Prostate gland (tissue), 2 donors: ENCODE measurements around the gene ARHGAP6. TPM values are rescaled to one million over a fixed set of nuclear protein-coding genes. Genes with fewer than 3 reads are reported as not detected.

Experiments used
- DNase-seq: peaks from one replicate; pipeline ENCODE4 v3.0.0-alpha.2; 2019; ENCODE audit warnings: low spot score
- H3K27ac ChIP-seq, 2 donors: fragments of 200-600 bp; sonication (generic); 2 replicates each; pipeline ENCODE4 v1.5.1; 2017 to 2019
- H3K27me3 ChIP-seq: fragments of 200-600 bp; sonication (generic); replicated peaks from 2 replicates; pipeline ENCODE4 v1.5.1; 2019; ENCODE audit not compliant: insufficient read depth
- H3K36me3 ChIP-seq, 2 donors: fragments of 200-600 bp; sonication (generic); 1 replicate in 1 of 2; 2 replicates in 1 of 2; pipeline versions ENCODE4 v1.5.1 to v1.8.1; 2017 to 2019
- H3K4me1 ChIP-seq: fragments of 200-600 bp; sonication (generic); replicated peaks from 2 replicates; pipeline ENCODE4 v1.5.1; 2019
- H3K4me3 ChIP-seq, 2 donors: fragments of 200-600 bp; sonication (generic); 2 replicates each; pipeline ENCODE4 v1.5.1; 2017 to 2019
- H3K9me3 ChIP-seq: fragments of 200-600 bp; sonication (generic); 2 replicates; pipeline ENCODE4 v1.5.1; 2017
- POLR2A ChIP-seq: fragments of 450-650 bp; IDR thresholded peaks from one replicate; pipeline ENCODE4 v1.6.1; 2016; ENCODE audit warnings: antibody characterized with exemption, mild to moderate bottlenecking
- POLR2AphosphoS5 ChIP-seq: sonication (generic); formaldehyde crosslinking; IDR thresholded peaks from one replicate; pipeline ENCODE4 v1.6.1; 2017; ENCODE audit warnings: antibody characterized with exemption
- WGBS: methylation state at CpG from one replicate; pipeline ENCODE4 v1.1.5; 2018; 5-methylcytosine and 5-hydroxymethylcytosine counted together
- intact Hi-C: fragments of 100-400 bp; cut with DNase I; formaldehyde crosslinking; loops from one replicate; pipeline ENCODE4 v1.14.2; 2022
- total RNA-seq, 2 donors: library from RNA; depleted of rRNA; stranded (reverse); fragments of >200 nt; gene quantifications; one replicate each; pipeline ENCODE4 v1.1.0, GENCODE V29; 2016
- TF ChIP-seq, protein P1 (sequence below), 4 experiments: fragments of 200-600 bp in 2 of 4; fragments of 450-650 bp in 2 of 4; sonication (generic) in 2 of 4; IDR thresholded peaks; 1 replicate in 3 of 4; 2 replicates in 1 of 4; pipeline ENCODE4 v1.5.1; 2016 to 2019; ENCODE audit warnings: antibody characterized with exemption in 4 of 4, mild to moderate bottlenecking in 2 of 4, moderate library complexity in 2 of 4

Gene ARHGAP6
- total RNA-seq, 2 donors from 2014 or later = 72.6 to 73.7 TPM

DNA sequence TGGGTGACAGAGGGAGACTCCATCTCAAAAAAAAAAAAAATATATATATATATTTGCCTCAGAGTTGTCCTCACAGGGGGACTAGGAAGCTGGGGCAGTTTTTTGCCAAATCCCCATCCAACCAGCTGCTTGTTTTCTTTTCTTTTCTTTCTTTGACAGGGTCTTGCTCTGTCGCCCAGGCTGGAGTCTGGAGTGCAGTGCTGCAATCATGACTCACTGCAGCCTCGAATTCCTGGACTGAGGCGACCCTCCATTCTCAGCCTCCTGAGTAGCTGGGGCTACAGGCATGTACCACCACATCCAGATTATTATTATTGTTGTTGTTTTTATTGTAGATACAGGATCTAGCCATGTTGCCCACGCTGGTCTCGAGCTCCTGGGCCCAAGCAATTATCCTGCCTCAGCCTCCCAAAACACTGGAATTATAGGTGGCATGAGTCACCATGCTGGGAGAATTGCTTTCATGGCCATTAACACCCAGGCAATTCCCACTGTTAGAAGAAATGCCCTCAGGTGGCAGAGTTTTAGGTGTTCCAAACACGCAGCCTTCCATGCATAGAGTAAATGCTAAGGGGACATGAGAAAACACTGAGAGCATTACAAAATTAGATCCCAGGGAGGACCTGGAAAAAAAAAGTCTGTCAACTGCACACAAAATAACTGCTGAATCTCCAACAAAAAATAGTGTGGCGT, 98.0 kb downstream of the ARHGAP6 start:
- no peak overlapping the region for H3K27ac ChIP-seq
- no peaks in the 10 kb centered on the region for H3K27me3 ChIP-seq
- DNase-seq = no peak
- H3K36me3 ChIP-seq = no peaks in the 10 kb centered on the region
- H3K9me3 ChIP-seq = no peaks in the 10 kb centered on the region
- H3K4me1 ChIP-seq = no peaks in the 10 kb centered on the region
- no peak overlapping the region for H3K4me3 ChIP-seq
- TF ChIP-seq POLR2A = no peak
- TF ChIP-seq, protein P1, sequence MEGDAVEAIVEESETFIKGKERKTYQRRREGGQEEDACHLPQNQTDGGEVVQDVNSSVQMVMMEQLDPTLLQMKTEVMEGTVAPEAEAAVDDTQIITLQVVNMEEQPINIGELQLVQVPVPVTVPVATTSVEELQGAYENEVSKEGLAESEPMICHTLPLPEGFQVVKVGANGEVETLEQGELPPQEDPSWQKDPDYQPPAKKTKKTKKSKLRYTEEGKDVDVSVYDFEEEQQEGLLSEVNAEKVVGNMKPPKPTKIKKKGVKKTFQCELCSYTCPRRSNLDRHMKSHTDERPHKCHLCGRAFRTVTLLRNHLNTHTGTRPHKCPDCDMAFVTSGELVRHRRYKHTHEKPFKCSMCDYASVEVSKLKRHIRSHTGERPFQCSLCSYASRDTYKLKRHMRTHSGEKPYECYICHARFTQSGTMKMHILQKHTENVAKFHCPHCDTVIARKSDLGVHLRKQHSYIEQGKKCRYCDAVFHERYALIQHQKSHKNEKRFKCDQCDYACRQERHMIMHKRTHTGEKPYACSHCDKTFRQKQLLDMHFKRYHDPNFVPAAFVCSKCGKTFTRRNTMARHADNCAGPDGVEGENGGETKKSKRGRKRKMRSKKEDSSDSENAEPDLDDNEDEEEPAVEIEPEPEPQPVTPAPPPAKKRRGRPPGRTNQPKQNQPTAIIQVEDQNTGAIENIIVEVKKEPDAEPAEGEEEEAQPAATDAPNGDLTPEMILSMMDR (IDR thresholded peaks at IDR 0.05) = no peak
- no peak for TF ChIP-seq POLR2AphosphoS5
- intact Hi-C loops = no loop called here
- 89% methylated on average over 7 of the region's 7 CpGs for WGBS

DNA sequence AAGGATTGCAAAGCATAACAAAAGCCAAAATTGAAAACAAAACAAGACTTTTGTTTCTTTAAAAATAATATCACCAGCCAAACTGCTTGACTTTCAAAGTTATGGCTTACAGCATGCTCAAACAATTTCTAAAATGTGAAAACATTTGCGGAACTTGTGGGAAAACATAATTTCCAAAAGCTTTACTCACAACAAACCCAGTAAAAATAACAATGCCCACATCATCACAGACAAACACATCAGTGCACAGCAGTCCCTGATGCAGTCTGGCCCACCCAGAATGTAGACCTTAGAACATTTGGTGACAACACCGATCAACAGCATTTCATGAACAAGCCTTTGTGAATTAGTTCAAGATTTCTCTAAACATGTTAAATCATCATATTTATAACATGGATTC, 98.9 kb downstream of the ARHGAP6 start:
- Histone ChIP-seq H3K27me3 (no peaks in the 10 kb centered on the region), H3K4me3 (no peak overlapping the region), H3K36me3 (no peaks in the 10 kb centered on the region), H3K27ac (no peak overlapping the region), H3K4me1 (no peaks in the 10 kb centered on the region), H3K9me3 (no peaks in the 10 kb centered on the region)
- 85% methylated on average over 2 of the region's 2 CpGs for WGBS
- intact Hi-C loops = no loop called here
- TF ChIP-seq POLR2AphosphoS5 (no peak), POLR2A (no peak)
- TF ChIP-seq, protein P1 (IDR thresholded peaks at IDR 0.05) = no peak
- DNase-seq = no peak

DNA sequence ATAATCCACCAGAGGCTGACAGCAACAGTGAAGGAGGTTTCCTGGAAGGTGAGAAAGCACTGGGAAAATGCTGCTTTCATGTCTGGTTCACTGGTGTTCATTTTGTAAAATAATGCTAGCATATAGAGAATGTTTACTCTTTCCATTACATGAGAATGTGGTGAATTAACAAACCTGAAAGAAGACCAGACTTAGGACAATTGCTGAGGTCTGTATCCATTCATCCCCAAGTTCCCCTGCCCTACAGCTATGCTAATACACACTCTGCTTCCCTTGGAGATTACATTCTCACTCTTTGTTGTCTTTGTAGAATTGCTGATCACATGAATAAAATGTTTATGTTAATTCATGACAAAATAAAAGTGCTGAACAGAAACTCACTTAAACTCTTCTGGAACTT, 99.5 kb downstream of the ARHGAP6 start:
- H3K27me3 ChIP-seq = no peaks in the 10 kb centered on the region
- H3K9me3 ChIP-seq = no peaks in the 10 kb centered on the region
- H3K4me3 ChIP-seq = no peak overlapping the region
- H3K4me1 ChIP-seq = no peaks in the 10 kb centered on the region
- H3K36me3 ChIP-seq = no peaks in the 10 kb centered on the region
- TF ChIP-seq, protein P1 (IDR thresholded peaks at IDR 0.05) = no peak
- TF ChIP-seq POLR2AphosphoS5 (no peak), POLR2A (no peak)
- no peak for DNase-seq
- intact Hi-C loops = no loop called here
- no peak overlapping the region for H3K27ac ChIP-seq

DNA sequence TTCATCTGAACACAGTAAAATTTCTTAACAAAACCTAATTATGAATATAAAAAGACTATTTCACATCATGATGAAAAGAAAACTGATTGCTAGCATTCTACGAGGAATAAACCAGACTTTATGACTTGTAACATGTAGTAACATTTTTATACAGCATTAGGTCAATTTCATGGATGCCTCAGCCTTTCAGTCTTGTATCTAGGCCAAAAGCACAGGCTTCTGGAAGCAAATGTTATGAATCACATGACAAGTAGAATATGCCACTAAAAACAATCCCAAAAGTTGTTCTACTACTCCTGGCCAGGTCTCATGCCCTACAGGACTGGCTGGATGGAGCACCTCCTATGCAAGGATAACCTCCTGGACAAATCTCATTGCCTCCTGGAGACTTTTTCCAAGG, 101.2 kb downstream of the ARHGAP6 start:
- 53% methylated on average over 1 of the region's 1 CpG for WGBS
- H3K27ac ChIP-seq = no peak overlapping the region

DNA sequence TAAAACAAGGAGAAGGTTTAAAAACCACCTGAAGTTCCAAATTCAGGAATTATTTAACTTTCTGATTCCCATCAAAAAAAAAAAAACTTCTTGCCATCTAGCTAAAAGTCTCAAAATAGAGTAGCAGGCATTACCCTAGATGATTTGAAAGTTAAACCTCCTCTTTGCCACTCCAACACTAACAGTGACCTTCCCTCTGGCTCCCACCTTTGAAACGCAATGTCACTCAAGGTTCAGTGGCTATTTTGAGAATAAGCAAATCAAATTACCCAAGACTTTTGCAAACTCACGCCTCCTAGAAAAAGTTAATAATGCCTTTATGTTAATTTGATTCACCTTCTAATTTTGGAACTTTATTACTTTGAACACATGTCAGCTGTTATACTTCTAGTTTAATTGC, 103.2 kb downstream of the ARHGAP6 start:
- intact Hi-C loops = no loop called here
- Histone ChIP-seq H3K36me3 (no peaks in the 10 kb centered on the region), H3K27me3 (no peaks in the 10 kb centered on the region), H3K27ac (no peak overlapping the region), H3K9me3 (no peaks in the 10 kb centered on the region), H3K4me1 (no peaks in the 10 kb centered on the region), H3K4me3 (no peak overlapping the region)
- TF ChIP-seq POLR2AphosphoS5 = no peak
- no peak for TF ChIP-seq POLR2A
- TF ChIP-seq, protein P1 (IDR thresholded peaks at IDR 0.05) = no peak
- WGBS = 90% methylated on average over 2 of the region's 2 CpGs
- DNase-seq = no peak

More for the DNA sequence above, 101.2 kb downstream of the ARHGAP6 start:
- Histone ChIP-seq H3K9me3 (no peaks in the 10 kb centered on the region), H3K27me3 (no peaks in the 10 kb centered on the region), H3K4me1 (no peaks in the 10 kb centered on the region), H3K36me3 (no peaks in the 10 kb centered on the region), H3K4me3 (no peak overlapping the region)
- intact Hi-C loops = no loop called here
- no peak for DNase-seq
- TF ChIP-seq, protein P1 (IDR thresholded peaks at IDR 0.05) = no peak
- TF ChIP-seq POLR2A (no peak), POLR2AphosphoS5 (no peak)
